NCI-H69 (cell line): ENCODE measurements around the gene TMTC3.

Source experiments
- DNase-seq: peaks from one replicate; lab custom pipeline; 2025; lab: John Stamatoyannopoulos, UW

Gene TMTC3

GRCh38 chr12:88227263-88227662 is 85.2 kb downstream of the TMTC3 start:
- DNase-seq: no peak

- DNase-seq: no peak
These were observed 85.8 kb downstream of the TMTC3 start for GRCh38 chr12:88227871-88228270.

GRCh38 chr12:88228720-88229119 is 86.6 kb downstream of the TMTC3 start:
- no peak for DNase-seq

GRCh38 chr12:88230271-88230670 is 88.2 kb downstream of the TMTC3 start:
- no peak for DNase-seq

- DNase-seq: no peak
These were observed 93.2 kb downstream of the TMTC3 start for GRCh38 chr12:88235183-88235833.

- DNase-seq: no peak
These were observed 95.8 kb downstream of the TMTC3 start for GRCh38 chr12:88237954-88238353.

GRCh38 chr12:88238406-88238805 is 96.3 kb downstream of the TMTC3 start:
- DNase-seq: no peak

GRCh38 chr12:88241862-88242570 is 99.9 kb downstream of the TMTC3 start:
- DNase-seq: no peak

- no peak for DNase-seq
These were observed 100.4 kb downstream of the TMTC3 start for GRCh38 chr12:88242571-88242925.

- DNase-seq: no peak
These were observed 100.8 kb downstream of the TMTC3 start for GRCh38 chr12:88242939-88243338.

- DNase-seq: no peak
These were observed 101.9 kb downstream of the TMTC3 start for GRCh38 chr12:88243982-88244381.

GRCh38 chr12:88245905-88246304 is 103.8 kb downstream of the TMTC3 start:
- DNase-seq: no peak

- DNase-seq: no peak
These were observed 105.1 kb downstream of the TMTC3 start for GRCh38 chr12:88247241-88247643.

- DNase-seq: no peak
These were observed 106.5 kb downstream of the TMTC3 start for GRCh38 chr12:88248606-88249005.
